Duodenal mucosa (tissue), 2 donors: ENCODE data around the gene DOCK10.

Experiments used
- H3K27ac ChIP-seq: one replicate; pipeline ENCODE4 v1.7.0; 2013; ENCODE audit warnings: low read depth, low read length
- H3K27me3 ChIP-seq, 2 donors: one replicate each; pipeline ENCODE4 v1.7.0; 2013; ENCODE audit warnings: low read length in 2 of 2, control low read depth in 1 of 2; ENCODE audit not compliant: insufficient read depth in 2 of 2, control insufficient read depth in 1 of 2
- H3K36me3 ChIP-seq, 2 donors: one replicate each; pipeline ENCODE4 v1.7.0; 2013; ENCODE audit warnings: low read length in 2 of 2, control low read depth in 1 of 2; ENCODE audit not compliant: insufficient read depth in 2 of 2, control insufficient read depth in 1 of 2
- H3K4me1 ChIP-seq, 2 donors: one replicate each; pipeline ENCODE4 v1.7.0; 2013; ENCODE audit warnings: low read length in 2 of 2, control low read depth in 1 of 2; ENCODE audit not compliant: insufficient read depth in 2 of 2, control insufficient read depth in 1 of 2
- H3K4me3 ChIP-seq, 2 donors: one replicate each; pipeline ENCODE4 v1.7.0; 2013; ENCODE audit warnings: low read length in 2 of 2, low read depth in 1 of 2
- H3K9ac ChIP-seq, 2 donors: one replicate each; pipeline ENCODE4 v1.7.0; 2013; ENCODE audit warnings: low read length in 2 of 2, low read depth in 1 of 2
- H3K9me3 ChIP-seq, 2 donors: one replicate each; pipeline ENCODE4 v1.7.0; 2013; ENCODE audit warnings: low read length in 2 of 2, control low read depth in 1 of 2; ENCODE audit not compliant: control insufficient read depth in 1 of 2

DOCK10 gene

GRCh38 chr2:225002039-225002655 lies 40.1 kb downstream of the DOCK10 start:
- H3K36me3 ChIP-seq = no peaks in the 10 kb centered on the region
- no peak overlapping the region for H3K4me3 ChIP-seq

GRCh38 chr2:224999754-225000153 lies 42.5 kb downstream of the DOCK10 start:
- Histone ChIP-seq H3K27ac (no peak overlapping the region), H3K4me3 (no peak overlapping the region), H3K4me1 (peaks cover 0 to 4% of the 10 kb centered on the region in 2 donors), H3K9ac (no peak overlapping the region), H3K9me3 (no peaks in the 10 kb centered on the region), H3K36me3 (no peaks in the 10 kb centered on the region), H3K27me3 (no peaks in the 10 kb centered on the region)

More at GRCh38 chr2:225002039-225002655, 40.1 kb downstream of the DOCK10 start:
- Histone ChIP-seq H3K9ac (no peak overlapping the region), H3K4me1 (peaks cover 0 to 4% of the 10 kb centered on the region in 2 donors), H3K27me3 (no peaks in the 10 kb centered on the region), H3K27ac (no peak overlapping the region), H3K9me3 (no peaks in the 10 kb centered on the region)

GRCh38 chr2:224999321-224999720 lies 42.9 kb downstream of the DOCK10 start:
- Histone ChIP-seq H3K4me1 (peaks cover 0 to 4% of the 10 kb centered on the region in 2 donors), H3K36me3 (no peaks in the 10 kb centered on the region), H3K4me3 (no peak overlapping the region), H3K27ac (no peak overlapping the region), H3K9ac (no peak overlapping the region), H3K27me3 (no peaks in the 10 kb centered on the region), H3K9me3 (no peaks in the 10 kb centered on the region)

GRCh38 chr2:224997802-224998201 lies 44.5 kb downstream of the DOCK10 start:
- H3K9me3 ChIP-seq = no peaks in the 10 kb centered on the region
- H3K4me3 ChIP-seq = no peak overlapping the region
- no peaks in the 10 kb centered on the region for H3K36me3 ChIP-seq
- no peaks in the 10 kb centered on the region for H3K27me3 ChIP-seq
- no peak overlapping the region for H3K9ac ChIP-seq
- H3K4me1 ChIP-seq = peaks cover 0 to 4% of the 10 kb centered on the region in 2 donors
- H3K27ac ChIP-seq = no peak overlapping the region

DNA sequence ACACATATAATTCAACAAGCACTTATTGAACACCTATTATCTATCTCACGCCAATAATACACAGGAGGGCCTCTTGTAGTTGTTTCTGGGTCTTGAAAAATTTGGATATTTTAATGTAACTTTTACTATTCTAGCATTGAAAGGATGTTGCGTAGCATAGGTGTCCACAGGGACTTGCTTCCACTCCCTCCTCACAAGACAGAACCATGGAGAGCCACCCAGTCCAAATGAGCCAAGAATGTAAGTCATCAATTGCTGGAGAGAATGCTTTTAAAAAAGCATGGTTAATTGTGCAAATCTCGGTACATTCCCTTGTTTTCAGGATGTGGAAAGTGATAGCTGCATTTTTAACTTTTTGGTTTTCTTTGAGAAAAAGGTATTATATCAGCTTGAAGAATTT lies 46.8 kb downstream of the DOCK10 start:
- Histone ChIP-seq H3K4me3 (no peak overlapping the region), H3K27me3 (no peaks in the 10 kb centered on the region), H3K27ac (no peak overlapping the region), H3K36me3 (no peaks in the 10 kb centered on the region), H3K4me1 (no peaks in the 10 kb centered on the region), H3K9me3 (no peaks in the 10 kb centered on the region), H3K9ac (no peak overlapping the region)

- H3K4me1 ChIP-seq = no peaks in the 10 kb centered on the region
Measured at GRCh38 chr2:224994242-224994823, 47.9 kb downstream of the DOCK10 start.

DNA sequence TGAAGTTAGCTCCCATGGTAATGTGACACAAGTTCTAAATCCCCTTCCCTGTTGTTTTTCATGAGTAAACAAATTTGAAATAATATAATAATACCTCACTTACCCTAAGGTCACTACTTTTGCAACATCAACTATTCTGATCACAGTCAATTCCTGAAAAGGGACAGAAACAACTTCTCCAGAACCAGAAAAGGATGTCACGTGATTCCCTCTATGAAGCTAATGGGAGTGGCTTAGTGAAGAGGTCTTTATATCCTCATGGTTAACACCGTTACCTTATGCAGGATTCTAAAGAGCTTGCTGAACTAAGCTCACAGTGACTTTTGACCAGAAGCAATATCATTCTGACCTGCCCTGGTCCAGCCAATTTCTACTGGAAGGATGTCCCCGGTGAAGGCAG lies 51.6 kb downstream of the DOCK10 start:
- no peak overlapping the region for H3K4me3 ChIP-seq
- no peak overlapping the region for H3K27ac ChIP-seq
- no peaks in the 10 kb centered on the region for H3K27me3 ChIP-seq
- H3K9me3 ChIP-seq = no peaks in the 10 kb centered on the region
- no peak overlapping the region for H3K9ac ChIP-seq
- no peaks in the 10 kb centered on the region for H3K36me3 ChIP-seq
- H3K4me1 ChIP-seq = no peaks in the 10 kb centered on the region

More at GRCh38 chr2:224994242-224994823, 47.9 kb downstream of the DOCK10 start:
- H3K27ac ChIP-seq = no peak overlapping the region
- H3K9ac ChIP-seq = no peak overlapping the region
- H3K9me3 ChIP-seq = no peaks in the 10 kb centered on the region
- H3K36me3 ChIP-seq = no peaks in the 10 kb centered on the region
- no peak overlapping the region for H3K4me3 ChIP-seq
- H3K27me3 ChIP-seq = no peaks in the 10 kb centered on the region

DNA sequence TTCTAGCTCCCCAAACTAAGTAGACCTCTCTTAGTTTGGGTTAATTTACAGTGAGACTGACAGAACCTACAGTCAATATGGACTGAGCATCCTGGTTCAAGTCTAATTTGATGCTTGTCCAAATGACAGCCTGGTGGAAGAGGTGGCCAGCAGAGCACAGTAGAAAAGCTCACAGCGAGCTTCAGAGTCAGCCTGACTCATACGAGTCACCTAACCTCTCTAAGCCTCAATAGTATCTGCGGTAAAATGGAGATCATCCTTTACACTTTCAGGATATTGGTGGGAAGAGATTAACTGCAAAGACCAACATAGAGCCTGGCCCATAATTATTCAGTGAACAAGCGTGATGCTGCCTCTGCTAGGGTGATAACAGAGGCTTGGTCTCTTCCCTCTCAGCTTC lies 54.5 kb downstream of the DOCK10 start:
- no peaks in the 10 kb centered on the region for H3K27me3 ChIP-seq
- H3K4me3 ChIP-seq = no peak overlapping the region
- peaks cover 0 to 7% of the 10 kb centered on the region in 2 donors for H3K4me1 ChIP-seq
- H3K9me3 ChIP-seq = no peaks in the 10 kb centered on the region
- no peak overlapping the region for H3K9ac ChIP-seq
- no peak overlapping the region for H3K27ac ChIP-seq
- no peaks in the 10 kb centered on the region for H3K36me3 ChIP-seq

- Histone ChIP-seq H3K4me3 (no peak overlapping the region), H3K9ac (no peak overlapping the region), H3K9me3 (no peaks in the 10 kb centered on the region), H3K27ac (no peak overlapping the region), H3K4me1 (peaks cover 0 to 7% of the 10 kb centered on the region in 2 donors), H3K27me3 (no peaks in the 10 kb centered on the region), H3K36me3 (no peaks in the 10 kb centered on the region)
Measured at GRCh38 chr2:224986477-224986876, 55.8 kb downstream of the DOCK10 start.

DNA sequence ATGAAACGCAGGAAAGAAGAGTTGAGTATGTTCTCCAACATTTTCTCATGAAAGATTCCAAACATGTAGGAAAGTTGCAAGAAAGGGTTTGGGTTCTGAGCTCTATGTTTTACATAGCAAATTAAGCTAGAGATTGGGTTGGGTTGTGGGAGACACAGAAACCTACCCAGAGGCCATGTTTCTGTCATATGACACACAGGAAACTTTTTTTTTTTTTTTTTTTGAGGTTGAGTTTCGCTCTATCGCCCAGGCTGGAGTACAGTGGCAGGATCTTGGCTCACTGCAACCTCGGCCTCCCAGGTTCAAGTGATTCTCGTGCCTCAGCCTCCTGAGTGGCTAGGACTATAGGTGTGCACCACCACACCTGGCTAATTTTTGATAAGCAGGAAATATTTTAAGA lies 57.6 kb downstream of the DOCK10 start:
- H3K27ac ChIP-seq = no peak overlapping the region
- no peak overlapping the region for H3K4me3 ChIP-seq
- H3K9me3 ChIP-seq = no peaks in the 10 kb centered on the region
- H3K36me3 ChIP-seq = no peaks in the 10 kb centered on the region
- no peaks in the 10 kb centered on the region for H3K27me3 ChIP-seq
- no peak overlapping the region for H3K9ac ChIP-seq
- peaks cover 0 to 7% of the 10 kb centered on the region in 2 donors for H3K4me1 ChIP-seq
